ENCODE data around the gene NCAPG2. TPM values are rescaled to one million over a fixed set of nuclear protein-coding genes. Genes with fewer than 3 reads are reported as not detected.

The NCAPG2 gene
- total and polyA plus RNA-seq, 2 of the 13 experiments (the other 11 are each of a cell fraction or from before 2014, with no cell fraction given): 15.1 to 30.7 TPM

- no peaks in the 10 kb centered on the region for H4K20me1 ChIP-seq (ENCODE audit: insufficient read depth, low read length)
- intact Hi-C loops (cut with micrococcal nuclease; ENCODE audit: unreplicated experiment) (no loop called here), in situ Hi-C loops (cut with HindIII; ENCODE audit: extremely low pct_ligation_motif_present, low pct_unique_long_range_greater_than_20kb) (loop anchor here (5.0 kb wide), 1 partner anchor 50 kb away; no protein-coding TSS in a partner anchor)
- peak; percentile 73 for DNase-seq (ENCODE audit: low spot score)
- peak overlapping the region; percentile 20; the same call in 1 of the 2 replicates for H3K4me2 ChIP-seq (ENCODE audit: low read depth, low read length)
- no peak overlapping the region for H2AFZ ChIP-seq (ENCODE audit: low read length)
- H3K9ac ChIP-seq (ENCODE audit: insufficient read depth, low read depth, low read length): no peak overlapping the region
- ATAC-seq: peak; percentile 79
- FAIRE-seq: peak; percentile 73
- peaks cover 44% of the 10 kb centered on the region for H3K4me1 ChIP-seq (ENCODE audit: insufficient read depth, low read length)
- BruUV-seq (replicated peaks): no TSS peak
- no peaks in the 10 kb centered on the region for H3K9me3 ChIP-seq (ENCODE audit: low read length)
- no peaks in the 10 kb centered on the region for H3K79me2 ChIP-seq (ENCODE audit: insufficient read depth, low read length)
- ChIA-PET POLR2A (interaction anchor here (1.2 to 1.6 kb wide), 5 partner anchors 16 to 62 kb away, joined by 3 to 13 read pairs (median 4); partner anchors contain the start of gene PTPRN2), CTCF (ENCODE audit: low intra/inter-chr PET ratio, low total read pairs) (no interaction called here)
- 46% methylated on average over 4 of the region's 4 CpGs for WGBS (ENCODE audit: low lambda C conversion rate)
- H3K27ac ChIP-seq (ENCODE audit: extremely low read length, insufficient read depth, low read length): peak overlapping the region; percentile 35
- H3K27me3 ChIP-seq (ENCODE audit: control insufficient read depth in 1 of 2, insufficient read depth in 2 of 2, low read length in 2 of 2): no peaks in the 10 kb centered on the region
- H3K36me3 ChIP-seq (replicated peaks in 1 of 2; ENCODE audit: control insufficient read depth in 1 of 2, insufficient read depth in 2 of 2, low read length in 2 of 2): peaks cover 8 to 34% of the 10 kb centered on the region in 2 experiments
- peak overlapping the region in 1 of 3 experiments; percentile 31; a peak in 1 of 6 replicates for H3K4me3 ChIP-seq (replicated peaks in 1 of 3; ENCODE audit: insufficient read depth in 1 of 3, low read depth in 2 of 3, low read length in 3 of 3)
- TF ChIP-seq ZMYM2 (CRISPR knock-in tag; IDR thresholded peaks at IDR 0.05): peak; percentile 37; the same call in 1 of the 2 replicates
- no peak for TF ChIP-seq PHF5A (CRISPR knock-in tag; IDR thresholded peaks at IDR 0.05; ENCODE audit: low read depth, unreplicated experiment)
- TF ChIP-seq NR2F1 (CRISPR knock-in tag; IDR thresholded peaks at IDR 0.05): 0 out of 4 replicates have a peak, but pooled peaks of 1 of the 2 experiments have one; percentile 34
- peak; percentile 91 for TF ChIP-seq RARA (CRISPR knock-in tag; IDR thresholded peaks at IDR 0.05)
- TF ChIP-seq ZNF503 (CRISPR knock-in tag; IDR thresholded peaks at IDR 0.05): peak; percentile 36; the same call in 1 of the 2 replicates
- TF ChIP-seq FOSL2 (CRISPR knock-in tag; IDR thresholded peaks at IDR 0.05): peak; percentile 44; the same call in 1 of the 2 replicates
- no peak for TF ChIP-seq SOX13 (IDR thresholded peaks at IDR 0.05)
- TF ChIP-seq SOX13 (CRISPR knock-in tag; conservative IDR thresholded peaks at IDR 0.05 in 1 of 2, IDR thresholded peaks at IDR 0.05 in 1 of 2): peak in 1 of 2 experiments; percentile 67; a peak in 2 of 4 replicates
- TF ChIP-seq AHDC1 (CRISPR knock-in tag; IDR thresholded peaks at IDR 0.05; ENCODE audit: borderline replicate concordance): peak; percentile 62; the same call in 1 of the 2 replicates
- 0 out of 2 replicates have a peak, but pooled peaks have one; percentile 15 for TF ChIP-seq THAP11 (CRISPR knock-in tag; IDR thresholded peaks at IDR 0.05)
- no peak for TF ChIP-seq RBAK (CRISPR knock-in tag; IDR thresholded peaks at IDR 0.05)
- TF ChIP-seq TMF1 (CRISPR knock-in tag; IDR thresholded peaks at IDR 0.05; ENCODE audit: low read depth): no peak
- TF ChIP-seq HIC2 (CRISPR knock-in tag; IDR thresholded peaks at IDR 0.05; ENCODE audit: low read depth): no peak
- no peak for TF ChIP-seq ATF7 (IDR thresholded peaks at IDR 0.05)
- no peak for TF ChIP-seq ATF7 (CRISPR knock-in tag; IDR thresholded peaks at IDR 0.05)
Measured at GRCh38 chr7:158642149-158642548, 62.5 kb downstream of the NCAPG2 start.

All from HepG2 (cell line).